Transverse colon (tissue), 3 donors: ENCODE measurements around the gene SMARCD1.

Experiments
- CTCF ChIP-seq, 5 experiments: fragments of 200-600 bp in 3 of 5; fragments of 450-650 bp in 2 of 5; sonication (generic) in 3 of 5; IDR thresholded peaks; 1 replicate in 2 of 5; 2 replicates in 3 of 5; pipeline ENCODE4 v1.5.1; 2016 to 2017; ENCODE audit warnings: antibody characterized with exemption in 5 of 5, inconsistent platforms in 3 of 5, mild to moderate bottlenecking in 2 of 5, moderate library complexity in 1 of 5
- POLR2A ChIP-seq: fragments of 450-650 bp; IDR thresholded peaks from one replicate; pipeline ENCODE4 v1.6.1; 2016; ENCODE audit warnings: antibody characterized with exemption, mild to moderate bottlenecking, moderate library complexity

DNA sequence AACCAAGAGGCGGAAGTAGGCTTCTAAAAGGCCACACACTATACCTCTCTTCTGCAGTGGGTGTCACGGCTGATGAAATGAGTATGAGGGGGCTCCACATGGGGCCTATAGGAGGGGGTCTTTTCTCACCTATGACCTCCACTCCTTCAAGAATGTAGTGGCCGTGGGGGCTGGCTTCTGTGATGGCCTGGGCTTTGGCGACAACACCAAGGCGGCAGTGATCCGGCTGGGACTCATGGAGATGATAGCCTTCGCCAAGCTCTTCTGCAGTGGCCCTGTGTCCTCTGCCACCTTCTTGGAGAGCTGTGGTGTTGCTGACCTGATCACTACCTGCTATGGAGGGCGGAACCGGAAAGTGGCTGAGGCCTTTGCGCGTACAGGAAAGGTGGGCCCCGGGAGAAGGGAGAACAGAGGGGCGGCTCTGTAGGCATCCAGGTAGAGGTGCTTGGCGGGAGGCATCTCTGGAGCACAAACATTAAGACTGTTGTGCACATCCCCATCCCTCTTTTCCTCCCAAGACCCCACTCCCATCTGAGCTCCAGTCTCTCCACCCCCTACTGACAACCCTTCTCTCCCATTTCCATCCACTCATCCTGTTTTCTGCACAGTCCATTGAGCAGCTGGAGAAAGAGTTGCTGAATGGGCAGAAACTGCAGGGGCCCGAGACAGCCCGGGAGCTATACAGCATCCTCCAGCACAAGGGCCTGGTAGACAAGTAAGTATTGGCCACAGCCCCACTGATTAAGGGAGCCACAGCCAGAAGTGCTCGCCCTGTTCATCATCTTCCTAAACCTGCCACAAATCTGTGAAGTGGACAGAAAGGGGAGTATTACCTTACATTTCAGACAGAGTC lies 22.5 kb downstream of the SMARCD1 start:
- TF ChIP-seq CTCF (IDR thresholded peaks at IDR 0.05): no peak
- no peak for TF ChIP-seq POLR2A
